OCI-LY1 (cell line): ENCODE data around the gene CCDC78.
"Not testable (repeated sequence)": the region's sequence is repeated elsewhere in the genome, so short reads cannot be mapped to it uniquely, and the experiment has no call there.

Experiments
- H2AFZ ChIP-seq: fragments of 200-600 bp; sonication (generic), shearing (Covaris generic); 2 replicates; pipeline ENCODE4 v1.6.0; 2014; ENCODE audit warnings: antibody characterized with exemption, mild to moderate bottlenecking, low read length
- H3F3A ChIP-seq: fragments of 200-600 bp; sonication (generic), shearing (Covaris generic); 2 replicates; pipeline ENCODE4 v1.6.0; 2014; ENCODE audit warnings: mild to moderate bottlenecking, antibody characterized with exemption, low read length, moderate library complexity; ENCODE audit not compliant: insufficient read depth
- H3K27ac ChIP-seq: fragments of 200-600 bp; sonication (generic); 2 replicates; pipeline ENCODE4 v1.5.1; 2014; ENCODE audit warnings: low read length, mixed run types, mild to moderate bottlenecking, low read depth; ENCODE audit not compliant: poor library complexity, severe bottlenecking
- H3K27me3 ChIP-seq: fragments of 200-600 bp; sonication (generic); 2 replicates; pipeline ENCODE4 v1.6.0; 2014; ENCODE audit warnings: antibody characterized with exemption, mild to moderate bottlenecking, low read length, moderate library complexity; ENCODE audit not compliant: insufficient read depth
- H3K36me3 ChIP-seq: fragments of 200-600 bp; sonication (generic); 2 replicates; pipeline ENCODE4 v1.6.1; 2014; ENCODE audit warnings: mild to moderate bottlenecking, antibody characterized with exemption, low read length, moderate library complexity, mixed read lengths; ENCODE audit not compliant: insufficient read depth
- H3K4me1 ChIP-seq: fragments of 200-600 bp; sonication (generic); 2 replicates; pipeline ENCODE4 v1.5.1; 2014; ENCODE audit warnings: mild to moderate bottlenecking, low read length, moderate library complexity; ENCODE audit not compliant: insufficient read depth, severe bottlenecking
- H3K4me2 ChIP-seq: fragments of 200-600 bp; sonication (generic), shearing (Covaris generic); 2 replicates; pipeline ENCODE4 v1.6.1; 2014; ENCODE audit warnings: low read length
- H3K4me3 ChIP-seq: fragments of 200-600 bp; sonication (generic); 2 replicates; pipeline ENCODE4 v1.5.1; 2014; ENCODE audit warnings: low read length, low read depth, mild to moderate bottlenecking, mixed read lengths; ENCODE audit not compliant: poor library complexity, severe bottlenecking
- H3K79me2 ChIP-seq: fragments of 200-600 bp; shearing (Covaris generic); 2 replicates; pipeline ENCODE4 v1.6.1; 2016; ENCODE audit warnings: mixed run types, low read length, mixed read lengths; ENCODE audit not compliant: insufficient read depth
- H3K9ac ChIP-seq: fragments of 200-600 bp; sonication (generic), shearing (Covaris generic); 2 replicates; pipeline ENCODE4 v1.6.1; 2014; ENCODE audit warnings: mild to moderate bottlenecking, low read length, mixed read lengths
- H3K9me2 ChIP-seq: fragments of 200-600 bp; sonication (generic), shearing (Covaris generic); 2 replicates; pipeline ENCODE4 v1.6.1; 2014; ENCODE audit warnings: low read depth, mild to moderate bottlenecking, low read length, mixed read lengths
- H3K9me3 ChIP-seq: fragments of 200-600 bp; shearing (Covaris generic); 2 replicates; pipeline ENCODE4 v1.6.1; 2014; ENCODE audit warnings: low read length, mixed read lengths
- H4K20me1 ChIP-seq: fragments of 200-600 bp; sonication (generic), shearing (Covaris generic); 2 replicates; pipeline ENCODE4 v1.6.0; 2016; ENCODE audit warnings: mild to moderate bottlenecking, low read length; ENCODE audit not compliant: insufficient read depth
- CTCF ChIP-seq: fragments of 200-600 bp; sonication (generic), shearing (Covaris generic); IDR thresholded peaks from 2 replicates; pipeline ENCODE4 v1.5.1; 2017; ENCODE audit warnings: mild to moderate bottlenecking, antibody characterized with exemption, low read length, moderate library complexity, mixed read lengths
- EZH2 ChIP-seq: fragments of 200-600 bp; sonication (generic), shearing (Covaris generic); IDR thresholded peaks from 2 replicates; pipeline ENCODE4 v1.8.0; 2017; ENCODE audit warnings: borderline replicate concordance, mixed run types, mild to moderate bottlenecking, antibody characterized with exemption, low read length, moderate library complexity, mixed read lengths

CCDC78 gene

GRCh38 chr16:754656-755055 lies 28.4 kb upstream of the CCDC78 start:
- Histone ChIP-seq H3K4me3 (no peak overlapping the region), H3K4me1 (no peaks in the 10 kb centered on the region), H3K9me2 (no peaks in the 10 kb centered on the region), H3F3A (no peaks in the 10 kb centered on the region), H3K79me2 (no peaks in the 10 kb centered on the region), H3K36me3 (no peaks in the 10 kb centered on the region; the same call in 1 of the 2 replicates), H4K20me1 (no peaks in the 10 kb centered on the region), H3K9me3 (no peaks in the 10 kb centered on the region), H3K9ac (no peak overlapping the region), H3K27me3 (peaks cover 11% of the 10 kb centered on the region), H3K27ac (no peak overlapping the region), H3K4me2 (no peak overlapping the region), H2AFZ (no peak overlapping the region)
- no peak for TF ChIP-seq CTCF
- TF ChIP-seq EZH2: no peak

GRCh38 chr16:754121-754607 lies 27.9 kb upstream of the CCDC78 start:
- not testable (repeated sequence) for H3K4me3 ChIP-seq, H4K20me1 ChIP-seq, H3K36me3 ChIP-seq, H3K9me2 ChIP-seq, H3K4me2 ChIP-seq, H3F3A ChIP-seq, H3K27ac ChIP-seq, H2AFZ ChIP-seq, H3K79me2 ChIP-seq, H3K9ac ChIP-seq, H3K4me1 ChIP-seq, H3K9me3 ChIP-seq
- peaks cover 11% of the 10 kb centered on the region for H3K27me3 ChIP-seq

DNA sequence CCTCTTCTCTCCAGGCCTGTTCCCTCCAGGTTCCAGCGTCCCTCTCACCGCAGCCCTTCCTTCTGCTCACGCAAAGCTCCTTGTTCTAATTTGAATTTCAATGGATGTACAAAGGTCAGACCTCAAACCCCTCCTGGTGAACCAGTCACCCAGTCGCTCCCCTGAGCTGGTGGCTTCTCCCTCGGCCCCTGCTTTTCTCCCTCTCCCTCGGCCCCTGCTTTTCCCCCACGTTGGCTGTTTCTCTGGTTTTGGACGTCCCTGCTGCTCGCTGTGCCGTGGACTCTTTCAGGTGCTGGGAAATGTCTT lies 25.7 kb upstream of the CCDC78 start:
- Histone ChIP-seq H3K4me2 (no peak overlapping the region), H3K9me2 (no peaks in the 10 kb centered on the region), H3K9ac (no peak overlapping the region), H3K79me2 (no peaks in the 10 kb centered on the region), H3F3A (no peaks in the 10 kb centered on the region), H3K4me3 (no peak overlapping the region), H3K27ac (no peak overlapping the region), H2AFZ (no peak overlapping the region), H4K20me1 (no peaks in the 10 kb centered on the region), H3K36me3 (no peaks in the 10 kb centered on the region; the same call in 1 of the 2 replicates), H3K27me3 (peaks cover 11% of the 10 kb centered on the region), H3K9me3 (no peaks in the 10 kb centered on the region), H3K4me1 (no peaks in the 10 kb centered on the region)
- no peak for TF ChIP-seq CTCF
- TF ChIP-seq EZH2: no peak

- H3K4me2 ChIP-seq: no peak overlapping the region
- no peaks in the 10 kb centered on the region for H3K9me2 ChIP-seq
- H3K36me3 ChIP-seq: no peaks in the 10 kb centered on the region; the same call in 1 of the 2 replicates
- H3K9ac ChIP-seq: no peak overlapping the region
- TF ChIP-seq CTCF (no peak), EZH2 (no peak)
- no peaks in the 10 kb centered on the region for H3K9me3 ChIP-seq
- no peaks in the 10 kb centered on the region for H4K20me1 ChIP-seq
- H3K27me3 ChIP-seq: peaks cover 6% of the 10 kb centered on the region
- H3K4me1 ChIP-seq: no peaks in the 10 kb centered on the region
- no peaks in the 10 kb centered on the region for H3K79me2 ChIP-seq
- H3F3A ChIP-seq: no peaks in the 10 kb centered on the region
- H3K27ac ChIP-seq: no peak overlapping the region
- no peak overlapping the region for H2AFZ ChIP-seq
- H3K4me3 ChIP-seq: no peak overlapping the region
Measured at GRCh38 chr16:751152-752006, 25.1 kb upstream of the CCDC78 start.
